Activated T-helper 1 cell treated with anti-CD3 and anti-CD28 coated beads, Interleukin-12 subunit alpha, Interleukin-12 subunit beta, Interleukin-2, Interleukin-4 antibody, amounts not matched to agents 30 ng/mL and 10 ng/mL and 1 ng/mL, durations not matched to agents 14 hours and 24 hours and 36 hours (primary cell): ENCODE results near the gene SPDYE4. TPM values are rescaled to one million over a fixed set of nuclear protein-coding genes. Genes with fewer than 3 reads are reported as not detected.
"Not testable (repeated sequence)": the region's sequence is repeated elsewhere in the genome, so short reads cannot be mapped to it uniquely, and the experiment has no call there.

ENCODE experiments used
- DNase-seq: peaks from one replicate; pipeline ENCODE4 v3.0.0; 2021; ENCODE audit warnings: low spot score
- H3K27ac Mint-ChIP-seq: one replicate; pipeline ENCODE4 v1.8.0; 2021; ENCODE audit warnings: mild to moderate bottlenecking, mixed read lengths
- H3K27me3 Mint-ChIP-seq: one replicate; pipeline ENCODE4 v1.8.0; 2022; ENCODE audit warnings: mild to moderate bottlenecking, moderate library complexity, mixed read lengths; ENCODE audit not compliant: insufficient read depth
- H3K36me3 Mint-ChIP-seq: one replicate; pipeline ENCODE4 v1.8.0; 2021; ENCODE audit warnings: low read depth, mixed read lengths
- H3K4me1 Mint-ChIP-seq: one replicate; pipeline ENCODE4 v1.8.0; 2021; ENCODE audit warnings: low read depth, mixed read lengths
- H3K4me3 Mint-ChIP-seq: one replicate; pipeline ENCODE4 v1.8.0; 2021; ENCODE audit warnings: mild to moderate bottlenecking, moderate library complexity, mixed read lengths
- H3K9me3 Mint-ChIP-seq: one replicate; pipeline ENCODE4 v1.8.0; 2021; ENCODE audit warnings: mixed read lengths
- intact Hi-C: fragments of 100-400 bp; cut with micrococcal nuclease; formaldehyde crosslinking; loops from one replicate; pipeline ENCODE4 v1.15.1; 2024
- total RNA-seq: library from RNA; stranded (reverse); gene quantifications from 2 replicates; pipeline ENCODE4 v1.2.3, GENCODE V29; 2022

SPDYE4 gene, protein sequence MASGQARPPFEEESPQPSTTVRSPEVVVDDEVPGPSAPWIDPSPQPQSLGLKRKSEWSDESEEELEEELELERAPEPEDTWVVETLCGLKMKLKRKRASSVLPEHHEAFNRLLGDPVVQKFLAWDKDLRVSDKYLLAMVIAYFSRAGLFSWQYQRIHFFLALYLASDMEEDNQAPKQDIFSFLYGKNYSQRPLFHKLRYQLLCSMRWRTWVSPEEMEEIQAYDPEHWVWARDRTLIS
- not detected in 2 replicates for total RNA-seq

DNA sequence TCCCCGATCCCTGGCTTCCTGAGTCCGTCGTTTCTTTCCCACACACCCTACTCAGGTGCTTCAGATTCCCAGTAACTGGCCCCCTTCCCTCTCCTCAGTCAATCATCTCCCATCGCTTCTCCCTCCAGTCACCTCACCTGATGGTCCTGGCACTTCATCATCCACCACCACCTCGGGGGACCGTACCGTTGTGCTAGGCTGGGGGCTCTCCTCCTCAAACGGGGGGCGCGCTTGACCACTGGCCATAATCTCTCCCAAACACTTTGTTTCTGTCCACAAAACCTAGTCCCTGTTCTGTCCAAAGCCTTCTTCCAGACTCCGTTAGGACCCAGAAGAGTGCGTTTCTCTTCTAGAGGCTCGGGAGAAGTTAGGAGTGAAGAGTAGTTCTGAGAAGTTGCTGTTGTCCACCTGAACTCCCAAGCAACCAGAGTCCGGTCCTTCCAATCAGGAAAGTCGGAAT is at the start of gene SPDYE4:
Gene SPDYE4 (minus strand): TSS at position 410 of the 460 bp plus-strand sequence. CDS start 164 bp downstream, at position 246.
- H3K27ac Mint-ChIP-seq: no peak within 1 kb of the TSS
- H3K9me3 Mint-ChIP-seq: no peaks in the 10 kb centered on the region
- no peaks in the 10 kb centered on the region for H3K4me1 Mint-ChIP-seq
- intact Hi-C loops: no loop called here
- peaks cover 14% of the 10 kb centered on the region for H3K27me3 Mint-ChIP-seq
- no peaks in the 10 kb centered on the region for H3K36me3 Mint-ChIP-seq
- DNase-seq: no peak
- no peak within 1 kb of the TSS for H3K4me3 Mint-ChIP-seq

DNA sequence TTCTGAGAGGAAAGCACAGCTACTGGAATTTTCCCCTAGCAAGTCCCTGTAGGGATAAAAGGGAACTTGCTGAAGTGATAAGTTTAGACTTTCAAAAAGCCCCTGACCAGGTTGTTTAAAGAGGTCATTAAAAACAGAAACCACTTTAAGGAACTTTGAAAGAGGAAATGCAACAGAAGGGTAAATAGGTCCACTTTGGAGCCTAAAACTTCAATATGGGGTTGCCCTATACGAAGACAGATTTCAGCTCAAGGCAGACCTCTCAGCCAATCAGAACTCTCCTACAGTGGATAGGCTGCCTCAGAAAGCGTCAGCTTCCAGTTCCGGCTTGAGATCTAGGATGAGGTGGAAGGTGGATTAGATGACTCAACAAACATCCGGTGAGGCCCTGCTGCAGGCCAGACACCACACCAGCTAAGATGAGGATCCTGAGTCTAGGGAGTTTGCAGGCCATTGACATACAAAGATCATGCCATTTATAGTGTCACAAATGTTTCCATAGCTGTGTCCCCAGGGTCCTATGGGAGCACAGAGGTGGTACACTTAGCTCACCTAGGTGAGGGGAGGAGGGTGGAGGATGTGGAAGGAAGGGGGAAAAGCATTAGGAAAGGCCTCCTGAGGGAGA is 48.7 kb upstream of the SPDYE4 start:
- Mint-ChIP-seq H3K27me3 (no peaks in the 10 kb centered on the region), H3K36me3 (peaks cover 21% of the 10 kb centered on the region), H3K9me3 (peaks cover 15% of the 10 kb centered on the region), H3K4me3 (no peak overlapping the region), H3K27ac (no peak overlapping the region), H3K4me1 (peaks cover 11% of the 10 kb centered on the region)
- intact Hi-C loops: no loop called here
- DNase-seq: no peak

GRCh38 chr17:8806253-8806925 is 48.0 kb upstream of the SPDYE4 start:
- Mint-ChIP-seq H3K27ac (no peak overlapping the region), H3K4me3 (no peak overlapping the region), H3K4me1 (peaks cover 11% of the 10 kb centered on the region), H3K27me3 (no peaks in the 10 kb centered on the region), H3K9me3 (peaks cover 8% of the 10 kb centered on the region), H3K36me3 (peaks cover 19% of the 10 kb centered on the region)
- intact Hi-C loops: no loop called here
- DNase-seq: no peak

- intact Hi-C loops, H3K27me3 Mint-ChIP-seq, DNase-seq, H3K4me3 Mint-ChIP-seq, H3K27ac Mint-ChIP-seq, H3K9me3 Mint-ChIP-seq: not testable (repeated sequence)
- Mint-ChIP-seq H3K36me3 (peaks cover 19% of the 10 kb centered on the region), H3K4me1 (peaks cover 11% of the 10 kb centered on the region)
These were observed 47.0 kb upstream of the SPDYE4 start for GRCh38 chr17:8805396-8805795.

DNA sequence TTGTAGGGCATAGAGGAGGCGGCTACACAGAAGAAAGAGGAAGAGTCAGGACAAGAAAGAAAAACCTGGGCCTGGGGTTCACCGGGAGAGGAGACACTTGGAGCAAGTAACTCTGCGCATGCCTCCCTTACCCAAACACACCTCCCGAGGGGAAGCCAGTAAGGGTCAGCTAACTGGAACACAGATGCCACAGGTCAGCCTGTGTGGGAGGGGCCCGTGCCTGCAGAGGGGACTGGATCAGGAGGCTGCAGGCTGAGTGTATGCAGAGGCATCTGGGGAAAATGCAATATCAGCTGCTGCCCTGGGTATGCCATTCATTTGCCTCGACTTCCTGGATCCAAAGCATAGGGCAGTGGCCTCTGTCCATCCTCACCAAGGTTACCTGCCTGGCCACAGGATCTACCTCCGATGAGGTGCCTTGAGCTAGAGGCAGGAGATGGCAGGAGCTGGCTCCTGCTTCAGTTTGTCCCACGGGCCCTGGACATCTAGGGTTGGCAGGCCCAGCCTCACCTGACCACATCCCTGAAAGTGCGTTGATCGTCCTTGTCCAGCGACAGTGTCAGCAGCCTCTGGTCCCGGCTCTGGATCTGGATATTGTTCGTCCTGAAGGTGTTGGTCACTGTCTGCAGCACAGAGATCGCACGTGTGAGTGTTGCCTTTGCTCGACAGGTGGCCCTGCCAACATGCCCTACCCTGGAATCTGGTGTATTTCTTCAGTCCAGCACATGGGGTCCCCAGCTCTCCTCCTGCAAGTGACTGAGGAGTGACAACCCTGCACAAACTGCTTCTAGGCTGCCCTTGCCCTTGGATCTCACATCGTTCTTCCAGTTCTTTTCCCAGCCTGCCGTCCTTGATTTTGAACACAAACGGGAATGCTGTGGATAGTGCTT is 45.4 kb upstream of the SPDYE4 start:
- peaks cover 11% of the 10 kb centered on the region for H3K4me1 Mint-ChIP-seq
- H3K27me3 Mint-ChIP-seq: no peaks in the 10 kb centered on the region
- peaks cover 3% of the 10 kb centered on the region for H3K9me3 Mint-ChIP-seq
- no peak for DNase-seq
- peaks cover 15% of the 10 kb centered on the region for H3K36me3 Mint-ChIP-seq
- intact Hi-C loops: no loop called here
- H3K4me3 Mint-ChIP-seq: no peak overlapping the region
- no peak overlapping the region for H3K27ac Mint-ChIP-seq

DNA sequence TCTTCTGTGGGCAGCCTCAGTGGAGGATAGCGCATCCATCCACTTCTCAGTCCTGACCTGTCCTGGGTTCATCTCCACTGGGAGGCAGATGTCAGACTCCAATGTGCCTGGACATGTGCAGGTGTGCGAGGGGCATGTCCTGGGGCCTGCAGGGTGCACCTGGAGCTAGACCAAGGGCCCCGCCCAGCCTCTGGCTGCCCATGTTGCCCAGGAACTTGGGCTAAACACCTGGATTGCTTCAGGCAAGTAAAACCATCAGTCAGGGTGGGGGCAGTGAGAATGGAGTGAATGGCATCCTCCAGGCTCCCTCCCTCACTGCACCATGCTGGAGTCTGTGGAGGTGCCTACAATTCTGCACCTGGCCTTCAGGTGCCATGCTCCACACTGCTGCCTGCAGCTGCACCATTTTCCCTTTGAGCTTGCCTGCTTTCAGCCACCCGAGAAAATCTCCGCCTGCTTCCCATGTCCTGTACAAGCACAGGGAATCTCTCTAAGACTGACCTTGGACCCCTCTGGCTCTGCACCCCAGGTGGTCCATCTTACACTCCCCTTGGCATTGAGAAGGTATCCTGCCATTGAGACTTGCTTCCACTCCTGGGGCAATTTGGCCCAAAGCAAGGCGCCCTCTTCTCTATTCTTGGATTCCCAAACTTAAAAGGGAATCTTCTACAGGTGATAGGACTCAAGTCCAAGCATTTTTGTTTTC is 42.9 kb upstream of the SPDYE4 start:
- Mint-ChIP-seq H3K27me3 (peaks cover 2% of the 10 kb centered on the region), H3K4me1 (peaks cover under 1% of the 10 kb centered on the region)
- intact Hi-C loops: no loop called here

DNA sequence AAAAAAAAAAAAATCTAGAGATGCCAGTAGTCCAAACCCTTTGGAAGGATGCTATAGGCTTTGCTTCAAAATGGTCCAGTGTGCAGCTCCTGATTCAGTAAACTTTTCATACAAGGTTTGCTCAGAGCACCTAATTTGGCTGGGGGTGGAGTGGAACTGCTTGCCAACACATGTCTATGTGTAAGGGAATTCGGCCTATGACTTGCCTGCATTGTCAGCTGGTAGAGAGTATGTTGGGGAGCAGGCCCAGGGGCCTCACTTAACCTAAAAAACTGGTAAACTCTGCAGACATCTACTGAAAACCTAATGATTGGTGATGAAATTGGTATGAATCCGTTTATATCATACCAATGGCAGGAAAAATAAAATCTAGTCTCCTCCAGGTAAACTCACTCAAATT is 42.3 kb upstream of the SPDYE4 start:
- no peak for DNase-seq
- no peaks in the 10 kb centered on the region for H3K9me3 Mint-ChIP-seq
- H3K27me3 Mint-ChIP-seq: peaks cover 2% of the 10 kb centered on the region

More for the DNA sequence above, 42.9 kb upstream of the SPDYE4 start:
- H3K9me3 Mint-ChIP-seq: no peaks in the 10 kb centered on the region
- H3K36me3 Mint-ChIP-seq: peaks cover 2% of the 10 kb centered on the region
- H3K27ac Mint-ChIP-seq: no peak overlapping the region
- no peak overlapping the region for H3K4me3 Mint-ChIP-seq
- no peak for DNase-seq

GRCh38 chr17:8799570-8800212 is 41.3 kb upstream of the SPDYE4 start:
- no peak overlapping the region for H3K27ac Mint-ChIP-seq
- no peaks in the 10 kb centered on the region for H3K9me3 Mint-ChIP-seq
- H3K27me3 Mint-ChIP-seq: peaks cover 6% of the 10 kb centered on the region
- intact Hi-C loops: no loop called here
- H3K36me3 Mint-ChIP-seq: peaks cover 2% of the 10 kb centered on the region
- H3K4me1 Mint-ChIP-seq: no peaks in the 10 kb centered on the region
- DNase-seq: no peak
- no peak overlapping the region for H3K4me3 Mint-ChIP-seq

More for the DNA sequence above, 42.3 kb upstream of the SPDYE4 start:
- Mint-ChIP-seq H3K36me3 (peaks cover 2% of the 10 kb centered on the region), H3K4me3 (no peak overlapping the region), H3K4me1 (no peaks in the 10 kb centered on the region), H3K27ac (no peak overlapping the region)
- intact Hi-C loops: no loop called here

GRCh38 chr17:8798846-8799569 is 40.7 kb upstream of the SPDYE4 start, which contains the start of gene MFSD6L:
TSS of gene MFSD6L (minus strand) at chr17:8799365. CDS start at chr17:8799120, 245 bp downstream.
- H3K27ac Mint-ChIP-seq: no peak within 1 kb of the TSS
- H3K4me3 Mint-ChIP-seq: no peak within 1 kb of the TSS
- intact Hi-C loops: no loop called here
- peaks cover 6% of the 10 kb centered on the region for H3K27me3 Mint-ChIP-seq
- peaks cover 2% of the 10 kb centered on the region for H3K36me3 Mint-ChIP-seq
- no peaks in the 10 kb centered on the region for H3K4me1 Mint-ChIP-seq
- no peaks in the 10 kb centered on the region for H3K9me3 Mint-ChIP-seq
- no peak for DNase-seq

GRCh38 chr17:8798176-8798845 is 40.0 kb upstream of the SPDYE4 start:
- Mint-ChIP-seq H3K4me1 (no peaks in the 10 kb centered on the region), H3K4me3 (no peak overlapping the region), H3K9me3 (no peaks in the 10 kb centered on the region), H3K27ac (no peak overlapping the region), H3K36me3 (peaks cover 2% of the 10 kb centered on the region), H3K27me3 (peaks cover 6% of the 10 kb centered on the region)
- intact Hi-C loops: no loop called here
- DNase-seq: no peak

GRCh38 chr17:8797621-8798175 is 39.4 kb upstream of the SPDYE4 start:
- DNase-seq: no peak
- H3K36me3 Mint-ChIP-seq: peaks cover 1% of the 10 kb centered on the region
- intact Hi-C loops: no loop called here
- H3K27ac Mint-ChIP-seq: no peak overlapping the region
- H3K4me1 Mint-ChIP-seq: no peaks in the 10 kb centered on the region
- H3K4me3 Mint-ChIP-seq: no peak overlapping the region
- no peaks in the 10 kb centered on the region for H3K9me3 Mint-ChIP-seq
- peaks cover 6% of the 10 kb centered on the region for H3K27me3 Mint-ChIP-seq
